Neural cell (in vitro differentiated cells): ENCODE results near the gene FAM43A. TPM values are rescaled to one million over a fixed set of nuclear protein-coding genes. Genes with fewer than 3 reads are reported as not detected.

Experiments
- H2AFZ ChIP-seq: fragments of 200-600, 300-800 bp; sonication (generic), shearing (Covaris generic); 2 replicates; pipeline ENCODE4 v1.6.0; 2014; ENCODE audit warnings: low read depth, mild to moderate bottlenecking, antibody characterized with exemption, low read length, moderate library complexity
- H3F3A ChIP-seq: fragments of 200-600 bp; shearing (Covaris generic); 2 replicates; pipeline ENCODE4 v1.6.1; 2016; ENCODE audit warnings: mild to moderate bottlenecking, moderate library complexity, mixed read lengths, antibody characterized with exemption, low read length; ENCODE audit not compliant: insufficient read depth, poor library complexity, severe bottlenecking
- H3K27ac ChIP-seq: fragments of 200-600, 300-800 bp; sonication (generic), shearing (Covaris generic); 2 replicates; pipeline ENCODE4 v1.5.1; 2014; ENCODE audit warnings: mild to moderate bottlenecking, low read length, moderate library complexity
- H3K27me3 ChIP-seq: fragments of 300-800, 200-600 bp; sonication (generic), shearing (Covaris generic); 2 replicates; pipeline ENCODE4 v1.6.0; 2014; ENCODE audit warnings: mild to moderate bottlenecking, low read depth, low read length, moderate library complexity; ENCODE audit not compliant: insufficient read depth
- H3K36me3 ChIP-seq: fragments of 300-800, 200-600 bp; sonication (generic), shearing (Covaris generic); 2 replicates; pipeline ENCODE4 v1.5.1; 2014; ENCODE audit warnings: mild to moderate bottlenecking, antibody characterized with exemption, low read length, moderate library complexity; ENCODE audit not compliant: insufficient read depth
- H3K4me2 ChIP-seq: fragments of 300-800, 200-600 bp; sonication (generic), shearing (Covaris generic); 2 replicates; pipeline ENCODE4 v1.6.0; 2014; ENCODE audit warnings: mild to moderate bottlenecking, low read length
- H3K4me3 ChIP-seq: fragments of 300-800, 200-600 bp; sonication (generic), shearing (Covaris generic); 2 replicates; pipeline ENCODE4 v1.5.1; 2014; ENCODE audit warnings: mild to moderate bottlenecking, low read length, moderate library complexity
- H3K79me2 ChIP-seq: fragments of 200-600 bp; shearing (Covaris generic); replicated peaks from 2 replicates; pipeline ENCODE4 v1.6.0; 2014; ENCODE audit warnings: mild to moderate bottlenecking, low read length, moderate library complexity; ENCODE audit not compliant: insufficient read depth
- H3K9ac ChIP-seq: fragments of 300-800, 200-600 bp; sonication (generic), shearing (Covaris generic); 2 replicates; pipeline ENCODE4 v1.6.1; 2016; ENCODE audit warnings: mild to moderate bottlenecking, low read length, mixed read lengths
- H3K9me2 ChIP-seq: fragments of 200-600 bp; shearing (Covaris generic); 2 replicates; pipeline ENCODE4 v1.6.1; 2016; ENCODE audit warnings: mild to moderate bottlenecking, low read length, mixed read lengths; ENCODE audit not compliant: insufficient read depth
- H3K9me3 ChIP-seq: fragments of 200-600, 300-800 bp; sonication (generic), shearing (Covaris generic); 2 replicates; pipeline ENCODE4 v1.6.1; 2016; ENCODE audit warnings: mild to moderate bottlenecking, mixed run types, low read length, moderate library complexity, mixed read lengths
- H4K20me1 ChIP-seq: fragments of 200-600 bp; shearing (Covaris generic); 2 replicates; pipeline ENCODE4 v1.6.1; 2016; ENCODE audit warnings: mild to moderate bottlenecking, mixed run types; ENCODE audit not compliant: insufficient read depth
- CTCF ChIP-seq: fragments of 450-650 bp; IDR thresholded peaks from 2 replicates; pipeline ENCODE4 v1.5.1; 2014; ENCODE audit warnings: antibody characterized with exemption, mild to moderate bottlenecking, moderate library complexity; ENCODE audit not compliant: poor library complexity, severe bottlenecking
- EP300 ChIP-seq: fragments of 450-650 bp; conservative IDR thresholded peaks from 2 replicates; pipeline ENCODE4 v1.6.1; 2014; ENCODE audit warnings: antibody characterized with exemption, mild to moderate bottlenecking, moderate library complexity; ENCODE audit not compliant: poor library complexity, severe bottlenecking
- EZH2 ChIP-seq: fragments of 200-600, 300-800 bp; shearing (Covaris generic), sonication (generic); IDR thresholded peaks from 2 replicates; pipeline ENCODE4 v1.6.1; 2014; ENCODE audit warnings: antibody characterized with exemption, low read length, borderline replicate concordance, mild to moderate bottlenecking; ENCODE audit not compliant: insufficient read depth, poor library complexity, severe bottlenecking
- MXI1 ChIP-seq: fragments of 450-650 bp; conservative IDR thresholded peaks from 2 replicates; pipeline ENCODE4 v1.6.1; 2014; ENCODE audit warnings: antibody characterized with exemption, mild to moderate bottlenecking; ENCODE audit not compliant: poor library complexity, severe bottlenecking
- POLR2AphosphoS5 ChIP-seq: IDR thresholded peaks from 2 replicates; pipeline ENCODE4 v1.6.1; 2012
- RAD21 ChIP-seq: fragments of 450-650 bp; conservative IDR thresholded peaks from 2 replicates; pipeline ENCODE4 v1.6.1; 2014; ENCODE audit warnings: antibody characterized with exemption, mild to moderate bottlenecking, moderate library complexity
- REST ChIP-seq: IDR thresholded peaks from 2 replicates; pipeline ENCODE4 v1.6.1; 2012; ENCODE audit warnings: borderline replicate concordance
- SMC3 ChIP-seq: fragments of 450-650 bp; conservative IDR thresholded peaks from 2 replicates; pipeline ENCODE4 v1.6.1; 2014; ENCODE audit warnings: antibody characterized with exemption, mild to moderate bottlenecking, moderate library complexity; ENCODE audit not compliant: poor library complexity
- TAF1 ChIP-seq: IDR thresholded peaks from 2 replicates; pipeline ENCODE4 v1.6.1; 2012; ENCODE audit warnings: low read depth
- polyA plus RNA-seq: library from polyadenylated mRNA; depleted of rRNA; stranded (reverse); fragments of >200 nt; gene quantifications from 2 replicates; pipeline ENCODE4 v1.2.3, GENCODE V29; 2014

The FAM43A gene
- polyA plus RNA-seq, 1 donor from 2014 or later: 0.59 TPM

- no peak overlapping the region for H3K4me2 ChIP-seq
- no peaks in the 10 kb centered on the region for H3K79me2 ChIP-seq
- H3K36me3 ChIP-seq: no peaks in the 10 kb centered on the region
- no peaks in the 10 kb centered on the region for H3F3A ChIP-seq
- no peaks in the 10 kb centered on the region for H3K9me2 ChIP-seq
- H2AFZ ChIP-seq: no peak overlapping the region
- no peak overlapping the region for H3K9ac ChIP-seq
- TF ChIP-seq CTCF: no peak
- no peak for TF ChIP-seq MXI1
- TF ChIP-seq RAD21: no peak
- no peak for TF ChIP-seq TAF1
- TF ChIP-seq EP300: no peak
- TF ChIP-seq POLR2AphosphoS5: no peak
- no peak for TF ChIP-seq REST
- no peaks in the 10 kb centered on the region for H4K20me1 ChIP-seq
- no peaks in the 10 kb centered on the region for H3K27me3 ChIP-seq
- H3K9me3 ChIP-seq: no peaks in the 10 kb centered on the region
- H3K4me3 ChIP-seq: no peak overlapping the region
- no peak overlapping the region for H3K27ac ChIP-seq
Measured at GRCh38 chr3:194715022-194715800, 29.5 kb downstream of the FAM43A start.

GRCh38 chr3:194718079-194718478 lies 32.4 kb downstream of the FAM43A start:
- Histone ChIP-seq H3K9me2 (no peaks in the 10 kb centered on the region), H4K20me1 (no peaks in the 10 kb centered on the region), H3K79me2 (no peaks in the 10 kb centered on the region), H3K27me3 (no peaks in the 10 kb centered on the region), H2AFZ (no peak overlapping the region), H3K4me2 (no peak overlapping the region), H3K27ac (no peak overlapping the region), H3K9ac (no peak overlapping the region), H3K9me3 (no peaks in the 10 kb centered on the region), H3K4me3 (no peak overlapping the region), H3F3A (no peaks in the 10 kb centered on the region), H3K36me3 (no peaks in the 10 kb centered on the region)
- TF ChIP-seq TAF1: no peak
- TF ChIP-seq SMC3: no peak
- no peak for TF ChIP-seq MXI1
- no peak for TF ChIP-seq EP300
- TF ChIP-seq EZH2: no peak
- no peak for TF ChIP-seq RAD21
- no peak for TF ChIP-seq POLR2AphosphoS5
- no peak for TF ChIP-seq CTCF
- no peak for TF ChIP-seq REST
